Urinary bladder (tissue), 4 donors: ENCODE data around the gene IGFALS. TPM values are rescaled to one million over a fixed set of nuclear protein-coding genes. Genes with fewer than 3 reads are reported as not detected.

ENCODE experiments used
- DNase-seq: peaks from one replicate; pipeline ENCODE4 v3.0.0-alpha.2; 2015; ENCODE audit errors: extremely low spot score
- H3K27ac ChIP-seq: one replicate; pipeline ENCODE4 v1.5.1; 2013; ENCODE audit warnings: low read depth, mild to moderate bottlenecking, moderate library complexity
- H3K36me3 ChIP-seq: one replicate; pipeline ENCODE4 v1.6.1; 2013; ENCODE audit warnings: mild to moderate bottlenecking, moderate library complexity; ENCODE audit not compliant: insufficient read depth
- H3K4me1 ChIP-seq: one replicate; pipeline ENCODE4 v1.6.1; 2013; ENCODE audit warnings: mild to moderate bottlenecking, moderate library complexity; ENCODE audit not compliant: insufficient read depth
- H3K4me3 ChIP-seq: one replicate; pipeline ENCODE4 v1.5.1; 2013; ENCODE audit warnings: low read depth, low read length
- WGBS: extraction: QIAGEN DNeasy Blood & Tissue Kit; methylation state at CpG from one replicate; pipeline ENCODE4 v1.1.7; 2013; 5-methylcytosine and 5-hydroxymethylcytosine counted together
- polyA plus RNA-seq: library from polyadenylated mRNA; stranded (reverse); fragments of 200-250 nt; gene quantifications from one replicate; pipeline ENCODE4 v1.2.3, GENCODE V29; 2013
- total RNA-seq: library from RNA; depleted of rRNA; stranded (reverse); fragments of >200 nt; gene quantifications from one replicate; pipeline ENCODE4 v1.2.3, GENCODE V29; 2014
- donor health status: healthy with polysubstance abuse.
- donor health status: healthy.

IGFALS gene
- total and polyA plus RNA-seq, 2 donors = 0.11 to 0.22 TPM

- Histone ChIP-seq H3K27ac (no peak overlapping the region), H3K36me3 (peaks cover 2% of the 10 kb centered on the region), H3K4me3 (no peak overlapping the region), H3K4me1 (no peaks in the 10 kb centered on the region)
- DNase-seq = no peak
- 88% methylated on average over 25 of the region's 25 CpGs for WGBS
These were observed 3.9 kb downstream of the IGFALS start for GRCh38 chr16:1789643-1790045.

- H3K36me3 ChIP-seq = peaks cover 2% of the 10 kb centered on the region
- no peaks in the 10 kb centered on the region for H3K4me1 ChIP-seq
- DNase-seq = no peak
- 63% methylated on average over 19 of the region's 19 CpGs for WGBS
- H3K4me3 ChIP-seq = no peak overlapping the region
- no peak overlapping the region for H3K27ac ChIP-seq
These were observed 4.8 kb downstream of the IGFALS start for GRCh38 chr16:1788708-1789100.

GRCh38 chr16:1788095-1788707 lies 5.3 kb downstream of the IGFALS start:
- peaks cover 2% of the 10 kb centered on the region for H3K36me3 ChIP-seq

GRCh38 chr16:1787322-1788094 lies 6.0 kb downstream of the IGFALS start:
- Histone ChIP-seq H3K36me3 (peaks cover 2% of the 10 kb centered on the region), H3K27ac (no peak overlapping the region), H3K4me1 (no peaks in the 10 kb centered on the region), H3K4me3 (no peak overlapping the region)
- 90% methylated on average over 44 of the region's 44 CpGs for WGBS
- DNase-seq = no peak

More at GRCh38 chr16:1788095-1788707, 5.3 kb downstream of the IGFALS start:
- WGBS = 92% methylated on average over 38 of the region's 38 CpGs
- no peak for DNase-seq
- Histone ChIP-seq H3K4me1 (no peaks in the 10 kb centered on the region), H3K27ac (no peak overlapping the region), H3K4me3 (no peak overlapping the region)

GRCh38 chr16:1787056-1787321 lies 6.5 kb downstream of the IGFALS start:
- no peak for DNase-seq
- Histone ChIP-seq H3K4me3 (no peak overlapping the region), H3K4me1 (no peaks in the 10 kb centered on the region), H3K27ac (no peak overlapping the region), H3K36me3 (peaks cover 2% of the 10 kb centered on the region)
- WGBS = 89% methylated on average over 6 of the region's 6 CpGs

GRCh38 chr16:1786242-1787055 lies 7.1 kb downstream of the IGFALS start:
- 87% methylated on average over 51 of the region's 51 CpGs for WGBS
- Histone ChIP-seq H3K27ac (no peak overlapping the region), H3K4me1 (no peaks in the 10 kb centered on the region), H3K36me3 (peaks cover 2% of the 10 kb centered on the region), H3K4me3 (no peak overlapping the region)
- DNase-seq = no peak

- WGBS = 85% methylated on average over 14 of the region's 14 CpGs
- H3K36me3 ChIP-seq = peaks cover 2% of the 10 kb centered on the region
- no peak overlapping the region for H3K27ac ChIP-seq
- DNase-seq = no peak
- H3K4me3 ChIP-seq = no peak overlapping the region
- H3K4me1 ChIP-seq = no peaks in the 10 kb centered on the region
These were observed 7.7 kb downstream of the IGFALS start for GRCh38 chr16:1785846-1786170.

- WGBS = 88% methylated on average over 26 of the region's 26 CpGs
- Histone ChIP-seq H3K4me3 (no peak overlapping the region), H3K36me3 (no peaks in the 10 kb centered on the region), H3K27ac (no peak overlapping the region), H3K4me1 (no peaks in the 10 kb centered on the region)
- DNase-seq = no peak
These were observed 8.3 kb downstream of the IGFALS start for GRCh38 chr16:1784977-1785845.

- no peaks in the 10 kb centered on the region for H3K4me1 ChIP-seq
- peaks cover 2% of the 10 kb centered on the region for H3K36me3 ChIP-seq
- DNase-seq = peak; percentile 100
- peak within 1 kb of the TSS; percentile 91 for H3K4me3 ChIP-seq
- peak within 1 kb of the TSS; percentile 64 for H3K27ac ChIP-seq
- under 1% methylated on average over 102 of the region's 102 CpGs for WGBS
These were observed 10.9 kb downstream of the IGFALS start, which contains the start of the genes NUBP2 and SPSB3 for GRCh38 chr16:1782408-1783264. Gene NUBP2, plus strand, starts transcription at chr16:1782960. Its CDS starts 61 bp downstream, at chr16:1783021. Gene SPSB3, minus strand, starts transcription at chr16:1782571. Its CDS starts 1,088 bp downstream, at chr16:1781483.

- no peak for DNase-seq
- WGBS = under 1% methylated on average over 70 of the region's 70 CpGs
- no peaks in the 10 kb centered on the region for H3K4me1 ChIP-seq
- peaks cover 5% of the 10 kb centered on the region for H3K36me3 ChIP-seq
- peak overlapping the region; percentile 91 for H3K4me3 ChIP-seq
- peak overlapping the region; percentile 64 for H3K27ac ChIP-seq
These were observed 11.6 kb downstream of the IGFALS start for GRCh38 chr16:1781758-1782407.

- DNase-seq = no peak
- H3K4me1 ChIP-seq = no peaks in the 10 kb centered on the region
- no peak overlapping the region for H3K27ac ChIP-seq
- H3K36me3 ChIP-seq = peaks cover 5% of the 10 kb centered on the region
- peak overlapping the region; percentile 91 for H3K4me3 ChIP-seq
- 67% methylated on average over 20 of the region's 20 CpGs for WGBS
These were observed 12.3 kb downstream of the IGFALS start for GRCh38 chr16:1781254-1781653.

GRCh38 chr16:1780677-1781072 lies 12.8 kb downstream of the IGFALS start:
- Histone ChIP-seq H3K4me3 (no peak overlapping the region), H3K27ac (no peak overlapping the region), H3K4me1 (no peaks in the 10 kb centered on the region), H3K36me3 (peaks cover 5% of the 10 kb centered on the region)
- WGBS = 81% methylated on average over 6 of the region's 6 CpGs
- DNase-seq = no peak
